Measurements from ENCODE around the gene HNF4A.

HNF4A gene

GRCh38 chr20:44439318-44439717 lies 83.8 kb downstream of the HNF4A start:
- DNase-seq (ENCODE audit: low read depth in 1 of 2, low spot score in 1 of 2): no peak

DNA sequence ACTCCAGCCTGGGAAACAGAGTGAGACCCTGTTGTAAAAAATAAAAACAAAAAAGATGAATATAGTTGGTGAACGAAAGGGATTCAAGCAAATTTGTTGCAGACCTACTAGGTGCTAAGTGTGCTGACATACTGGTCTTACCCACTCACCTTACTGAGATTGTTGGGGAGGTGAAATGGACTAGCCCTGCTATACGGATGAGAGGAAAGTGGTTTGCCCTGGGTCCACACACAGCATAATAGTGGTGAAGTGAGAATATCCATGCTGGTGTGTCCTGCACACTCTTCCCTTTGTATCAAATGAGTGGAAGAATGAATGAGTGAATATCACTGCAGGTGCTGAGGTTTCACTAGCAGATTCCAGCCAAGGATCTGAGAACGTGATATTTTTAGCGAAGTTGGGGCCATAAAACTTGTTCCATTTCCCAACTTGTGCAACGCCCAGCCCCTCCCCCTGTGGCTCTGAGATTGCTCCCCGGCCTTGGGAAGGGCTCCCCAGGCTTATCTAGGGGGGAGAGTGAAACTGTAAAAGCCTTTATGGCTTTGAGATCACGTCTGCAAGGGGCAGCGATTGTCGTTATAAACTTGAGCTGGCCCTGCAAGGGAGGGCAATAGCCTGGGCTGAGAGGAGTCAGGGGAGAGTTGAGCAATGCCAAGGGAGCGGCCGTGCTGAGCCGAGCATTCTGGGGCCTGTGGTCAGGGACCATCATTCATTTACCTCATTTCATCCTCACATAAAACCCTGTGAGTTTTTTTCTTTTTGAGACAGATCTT lies 87.0 kb downstream of the HNF4A start:
- no peak for DNase-seq (ENCODE audit: low read depth in 1 of 2, low spot score in 1 of 2)

DNA sequence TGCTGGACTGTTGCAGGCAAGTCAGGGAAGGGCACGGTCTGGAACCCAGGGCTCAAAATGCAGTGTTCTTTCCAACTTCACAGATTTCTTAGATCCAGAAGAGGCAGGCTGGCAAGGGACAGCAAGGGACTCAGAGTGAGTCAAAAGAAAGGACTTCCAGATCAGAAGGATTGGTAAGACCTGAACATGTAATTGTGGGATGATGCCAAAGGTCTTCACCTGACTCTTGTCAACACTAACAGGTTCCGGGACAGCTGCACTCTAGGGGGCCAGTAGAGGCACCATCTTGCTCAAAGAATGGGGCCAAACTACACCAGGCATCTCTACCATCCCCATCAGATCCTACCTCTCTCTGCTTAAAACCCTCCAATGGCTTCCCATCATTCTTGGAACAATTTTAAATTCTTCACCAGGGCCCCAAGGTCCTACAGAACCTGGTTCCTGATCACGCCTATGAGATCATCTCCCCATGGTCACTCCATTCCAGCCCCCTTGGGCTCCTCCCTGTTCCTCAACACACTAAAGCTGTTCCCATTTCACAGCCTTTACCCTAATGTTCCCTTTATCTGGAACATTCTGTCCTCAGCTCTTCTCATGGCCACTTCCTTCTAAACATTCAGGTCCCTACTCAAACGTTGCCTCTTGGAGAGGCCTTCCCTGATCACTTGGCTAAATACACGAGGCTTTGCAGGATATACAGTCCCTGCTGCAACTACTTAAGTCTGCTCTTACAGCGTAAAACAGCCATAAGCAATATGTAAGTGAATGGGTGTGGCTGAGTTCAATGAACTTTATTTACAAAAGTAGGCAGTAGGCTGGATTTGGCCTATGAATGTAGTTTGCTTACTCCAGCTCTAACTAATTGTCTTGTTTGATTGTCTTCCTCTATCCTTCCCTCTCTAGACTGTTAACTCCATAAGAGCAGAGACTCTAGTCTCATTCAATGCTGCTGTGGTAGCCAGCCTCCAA lies 90.5 kb downstream of the HNF4A start:
- DNase-seq (ENCODE audit: low read depth in 1 of 2, low spot score in 1 of 2): no peak

DNA sequence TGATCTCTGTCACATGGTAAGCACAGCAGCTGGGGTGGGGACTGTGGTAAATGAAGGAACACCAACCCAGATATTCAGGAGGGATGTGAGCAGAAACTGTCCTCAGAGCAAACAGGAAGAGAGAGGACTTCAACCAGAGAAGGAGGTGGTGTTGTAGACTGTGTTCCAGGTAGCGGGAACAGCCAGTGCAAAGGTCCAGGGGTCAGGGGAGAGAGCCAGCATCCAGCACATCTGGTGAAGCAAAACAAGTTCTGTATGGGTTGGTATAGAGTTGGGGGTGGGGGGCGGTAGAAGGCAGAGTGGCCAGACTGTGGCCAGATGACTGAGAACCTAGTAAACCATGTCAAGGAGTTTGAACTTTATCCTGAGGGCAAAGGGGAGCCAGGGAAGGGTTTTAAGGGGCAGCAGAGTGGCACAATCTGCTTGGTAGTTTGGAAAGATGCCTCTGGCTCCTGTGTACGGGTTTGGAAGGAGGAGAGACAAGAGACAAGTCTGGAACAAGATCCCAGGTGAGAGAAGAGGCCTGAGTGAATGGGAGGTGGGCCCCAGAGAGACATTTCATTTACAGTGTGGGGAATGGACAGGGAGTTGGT lies 92.4 kb downstream of the HNF4A start:
- DNase-seq (ENCODE audit: low read depth in 1 of 2, low spot score in 1 of 2): no peak

DNA sequence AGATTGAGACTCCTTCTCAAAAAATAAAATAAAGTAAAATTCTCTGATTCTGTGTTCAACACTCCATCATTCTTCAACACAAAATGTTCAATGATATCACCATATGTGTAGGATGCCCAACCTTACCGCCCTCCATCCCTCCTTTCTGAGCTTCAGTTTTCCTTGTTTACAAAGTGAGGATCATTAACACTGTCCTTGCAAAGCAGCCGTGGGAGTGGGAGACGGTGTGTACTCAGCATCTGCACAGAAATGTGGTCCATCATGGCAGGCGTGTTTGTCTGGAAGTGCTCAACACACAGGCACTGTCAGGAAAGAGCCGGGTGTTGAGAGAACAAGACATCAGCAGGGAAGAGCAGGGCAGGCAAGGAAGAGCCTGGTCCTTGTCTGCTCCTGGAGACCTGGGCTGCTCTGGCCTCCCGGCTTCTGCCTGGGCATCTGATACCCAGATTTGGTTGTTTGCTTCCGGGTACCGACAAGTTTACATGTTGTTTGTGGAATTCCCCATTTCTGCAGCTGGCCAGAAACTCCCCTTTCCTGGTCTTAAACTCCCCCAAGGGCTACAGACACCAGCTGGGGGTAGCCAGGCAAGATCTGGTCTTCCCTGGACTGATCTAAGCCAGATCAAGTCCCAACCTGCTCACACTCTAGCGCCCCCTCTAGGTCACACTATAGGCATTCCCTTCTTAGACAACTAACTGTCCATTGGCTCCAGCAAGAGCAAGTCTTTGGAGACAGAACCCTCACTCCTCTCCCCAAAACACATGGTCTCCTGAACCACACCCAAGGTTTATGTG lies 93.5 kb downstream of the HNF4A start:
- no peak for DNase-seq (ENCODE audit: low read depth in 1 of 2, low spot score in 1 of 2)

GRCh38 chr20:44449864-44450263 lies 94.4 kb downstream of the HNF4A start:
- DNase-seq (ENCODE audit: low read depth in 1 of 2, low spot score in 1 of 2): no peak

DNA sequence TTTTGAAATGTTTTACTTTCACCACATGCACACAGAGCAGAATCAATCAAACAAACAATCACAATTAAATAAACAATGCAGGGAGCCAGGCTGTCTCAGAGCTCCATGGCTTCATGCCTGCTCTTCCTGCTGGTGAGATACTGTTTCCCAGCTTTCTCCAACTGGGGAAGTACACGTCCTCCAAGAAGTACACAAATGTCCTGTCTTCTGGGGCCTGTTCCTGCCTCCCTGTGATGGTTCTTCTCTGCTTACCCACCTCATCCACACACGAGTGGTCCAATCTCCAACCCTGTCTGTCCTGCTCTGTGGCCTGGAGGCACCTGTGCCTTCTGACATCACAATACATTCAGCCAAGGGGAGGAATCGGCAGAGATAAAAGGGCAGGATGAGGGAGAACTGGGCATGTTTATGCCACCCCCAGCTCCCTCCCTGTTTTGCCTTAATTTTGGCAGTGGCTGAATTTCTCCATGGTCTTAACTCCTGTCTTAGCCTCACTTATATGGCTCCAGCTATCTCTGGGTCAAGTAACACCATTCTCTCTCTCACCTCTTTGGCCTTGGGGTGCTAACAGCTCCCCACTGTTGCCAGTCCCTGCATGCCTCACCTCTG lies 94.9 kb downstream of the HNF4A start:
- DNase-seq (ENCODE audit: low read depth in 1 of 2, low spot score in 1 of 2): no peak

DNA sequence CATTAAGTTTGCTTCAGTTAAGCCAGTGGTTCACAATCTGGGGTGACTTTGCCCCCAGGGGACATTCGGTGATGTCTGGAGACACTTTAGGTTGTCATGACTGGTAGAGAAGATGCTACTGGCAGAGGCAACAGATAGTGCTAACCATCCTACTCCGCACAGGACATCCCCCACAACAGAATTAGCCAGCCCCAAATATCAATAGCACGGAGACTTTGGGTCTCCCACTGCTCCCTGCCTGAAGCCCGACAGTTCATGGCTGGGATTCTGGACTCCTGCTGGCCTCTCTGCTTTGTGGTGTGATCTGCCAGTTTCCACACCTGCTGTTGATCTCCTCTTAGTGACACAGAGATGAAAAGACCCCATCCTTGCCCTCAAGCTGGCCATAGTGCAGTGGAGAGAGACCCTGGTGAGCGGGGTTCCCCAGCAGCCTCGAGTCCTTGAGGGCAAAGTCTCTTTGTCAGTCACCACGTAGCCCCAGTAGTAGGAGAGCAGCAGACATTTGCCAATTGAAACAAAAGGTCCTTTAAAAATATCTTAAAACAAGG lies 95.5 kb downstream of the HNF4A start:
- DNase-seq (ENCODE audit: low read depth in 1 of 2, low spot score in 1 of 2): no peak

DNA sequence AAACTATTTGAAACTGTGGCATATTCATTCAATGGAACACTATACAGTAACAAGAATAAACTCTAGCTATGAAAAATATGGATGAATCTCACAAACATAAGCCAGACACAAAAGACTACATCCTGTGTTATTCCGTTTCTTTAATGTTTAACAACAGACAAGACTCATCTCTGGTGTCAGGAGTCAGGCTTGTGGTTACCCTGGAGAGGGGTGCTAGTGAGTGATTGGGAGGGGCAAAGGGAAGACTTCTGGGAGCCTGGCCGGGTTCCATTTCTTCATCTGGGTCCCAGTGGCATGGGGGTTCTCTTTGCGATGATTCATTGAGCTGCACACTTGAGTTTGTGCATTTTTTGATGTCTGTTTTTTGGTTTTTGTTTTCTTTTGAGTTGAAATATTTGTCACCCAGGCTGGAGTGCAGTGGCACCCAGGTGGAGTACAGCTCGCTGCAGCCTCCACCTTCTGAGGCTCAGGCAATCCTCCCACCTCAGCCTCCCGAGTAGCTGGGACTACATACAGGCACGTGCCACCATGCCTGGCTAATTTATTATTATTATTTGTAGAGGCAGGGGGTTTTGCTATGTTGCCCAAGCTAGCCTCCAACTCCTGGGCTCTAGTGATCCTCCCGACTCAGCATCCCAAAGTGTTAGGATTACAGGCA lies 98.9 kb downstream of the HNF4A start:
- DNase-seq (ENCODE audit: low read depth in 1 of 2, low spot score in 1 of 2): no peak

DNA sequence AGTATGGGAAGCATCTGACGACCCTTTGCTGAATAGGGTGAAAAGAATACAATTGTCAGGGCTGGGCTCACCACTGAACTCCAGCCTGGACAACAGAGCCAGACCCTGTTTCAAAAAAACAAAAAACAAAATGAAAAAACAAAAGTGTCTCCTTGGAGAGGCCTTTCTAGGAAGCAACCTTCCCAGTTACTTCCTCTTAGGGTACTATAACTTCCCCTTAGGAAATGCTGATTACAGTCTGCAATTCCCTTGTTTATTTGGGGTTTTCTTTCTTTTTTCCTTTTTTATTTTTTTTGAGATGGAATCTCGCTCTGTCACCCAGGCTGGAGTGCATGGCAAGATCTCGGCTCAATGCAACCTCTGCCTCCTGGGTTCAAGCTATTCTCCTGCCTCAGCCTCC lies 99.6 kb downstream of the HNF4A start:
- DNase-seq (ENCODE audit: low read depth in 1 of 2, low spot score in 1 of 2): no peak

- DNase-seq (ENCODE audit: low read depth in 1 of 2, low spot score in 1 of 2): no peak
Measured at GRCh38 chr20:44456611-44457010, 101.1 kb downstream of the HNF4A start.

DNA sequence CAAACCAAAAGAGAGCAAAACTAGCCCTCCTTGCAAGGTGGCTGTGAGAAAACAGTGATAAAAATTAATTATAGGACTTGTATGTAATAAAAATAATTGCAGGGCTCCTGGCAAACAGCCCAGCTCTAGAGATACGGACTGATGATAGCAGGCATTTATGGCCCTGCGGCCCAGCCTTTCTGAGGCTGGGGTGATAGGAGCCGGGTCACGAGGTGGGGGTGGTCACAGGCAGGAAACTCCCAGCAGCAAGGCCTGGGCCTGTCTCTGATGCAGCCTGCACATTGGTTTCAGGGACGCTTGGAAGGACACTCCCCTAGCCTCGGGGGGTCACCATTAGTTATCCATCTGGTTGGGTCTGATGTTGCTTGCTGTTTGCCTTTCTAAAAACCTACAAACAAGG lies 101.5 kb downstream of the HNF4A start:
- DNase-seq (ENCODE audit: low read depth in 1 of 2, low spot score in 1 of 2): no peak

DNA sequence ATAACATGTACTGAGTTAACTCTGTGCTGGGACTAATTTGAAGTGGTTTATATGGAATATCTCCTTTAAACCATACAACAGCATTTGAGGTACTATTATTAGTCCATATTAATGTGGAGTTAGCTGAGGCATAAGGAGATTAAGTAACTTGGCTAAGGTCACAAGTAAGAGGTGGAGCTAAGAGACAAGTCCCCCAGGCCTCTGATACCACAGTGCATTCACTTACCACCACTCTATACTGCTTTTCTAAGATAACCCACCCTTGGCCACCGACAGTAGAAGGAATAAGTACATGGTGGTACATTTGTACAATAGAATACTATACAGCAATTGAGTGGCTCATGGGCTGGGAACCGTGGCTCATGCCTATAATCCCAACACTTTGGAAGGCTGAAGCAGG lies 103.8 kb downstream of the HNF4A start:
- no peak for DNase-seq (ENCODE audit: low read depth in 1 of 2, low spot score in 1 of 2)

GRCh38 chr20:44460795-44461141 lies 105.3 kb downstream of the HNF4A start:
- DNase-seq (ENCODE audit: low read depth in 1 of 2, low spot score in 1 of 2): no peak

DNA sequence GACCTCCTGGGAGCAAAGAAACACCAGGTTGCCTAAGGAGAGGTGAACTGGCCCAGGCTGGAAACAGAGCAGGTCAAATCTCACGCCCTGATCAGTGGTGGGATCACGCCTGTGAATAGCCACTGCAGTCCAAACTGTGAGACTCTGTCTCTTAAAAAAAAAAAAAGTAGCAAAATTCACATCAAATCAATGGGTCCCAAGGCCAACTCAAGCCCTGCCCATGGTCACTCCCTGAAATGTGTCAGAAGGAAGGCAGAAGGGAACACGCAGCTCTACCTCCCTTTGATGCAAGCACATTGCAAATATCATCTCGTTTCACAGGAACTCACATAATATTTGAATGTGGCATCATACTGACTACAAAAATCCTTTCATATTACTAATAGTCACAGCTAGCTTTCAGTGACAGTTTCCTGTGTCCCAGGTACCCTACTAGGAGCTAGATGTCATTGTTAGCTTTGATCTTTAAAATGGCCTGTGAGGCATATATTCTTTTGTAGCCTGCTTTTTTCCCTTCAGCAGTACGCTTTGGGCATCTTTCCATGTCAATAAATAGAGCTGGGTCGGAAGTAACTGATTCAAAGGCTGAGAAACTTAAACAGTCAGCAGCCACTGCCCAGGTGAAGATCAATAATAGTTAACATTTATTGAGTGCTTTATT lies 105.8 kb downstream of the HNF4A start:
- no peak for DNase-seq (ENCODE audit: low read depth in 1 of 2, low spot score in 1 of 2)

- DNase-seq (ENCODE audit: low read depth in 1 of 2, low spot score in 1 of 2): no peak
Measured at GRCh38 chr20:44461803-44462174, 106.3 kb downstream of the HNF4A start.

- no peak for DNase-seq (ENCODE audit: low read depth in 1 of 2, low spot score in 1 of 2)
Measured at GRCh38 chr20:44463466-44463865, 108.0 kb downstream of the HNF4A start.

- DNase-seq (ENCODE audit: low read depth in 1 of 2, low spot score in 1 of 2): no peak
Measured at GRCh38 chr20:44464514-44464913, 109.0 kb downstream of the HNF4A start.

GRCh38 chr20:44465001-44465560 lies 109.6 kb downstream of the HNF4A start:
- DNase-seq (ENCODE audit: low read depth in 1 of 2, low spot score in 1 of 2): no peak
